ENCODE data around the gene RBBP7.
A peak's percentile ranks its signal among the peaks of the same experiment; 100 is the strongest.

Gene RBBP7

DNA sequence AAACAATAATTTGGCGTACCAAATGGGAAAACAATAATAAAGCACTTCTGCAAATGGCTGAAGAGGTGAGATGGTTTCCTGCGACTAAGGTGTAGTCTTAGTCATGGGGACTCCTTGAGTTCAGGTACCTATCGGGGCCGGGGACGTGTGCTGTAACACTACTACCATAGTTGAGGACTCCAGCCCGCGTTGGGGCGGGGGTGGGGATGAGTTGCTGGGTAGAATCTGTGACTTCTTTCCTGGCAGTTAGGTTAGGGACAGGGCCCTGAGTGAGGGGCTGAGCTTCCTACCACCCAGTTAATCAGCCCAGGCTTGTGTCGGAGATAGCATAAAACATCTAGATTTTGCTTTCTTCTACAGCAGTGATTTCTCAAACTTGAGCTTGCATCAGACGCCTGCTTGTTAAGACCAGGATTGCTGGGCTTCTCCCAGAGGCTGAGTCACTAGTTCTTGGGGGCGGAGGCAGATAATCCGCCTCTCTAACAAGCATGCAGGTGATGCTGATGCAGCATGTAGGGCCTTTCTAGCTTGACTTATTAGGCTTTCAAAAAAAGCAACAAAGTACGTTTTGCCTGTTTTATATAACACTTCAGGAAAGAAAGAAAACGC lies 30.2 kb downstream of the RBBP7 start:
- DNase-seq, result peak; percentile 71
- peak overlapping the region; percentile 57 for H3K27ac ChIP-seq
- no peaks in the 10 kb centered on the region for H3K27me3 ChIP-seq (replicated peaks)
- in situ Hi-C loops (cut with HindIII; ENCODE audit: low pct_ligation_motif_present, low sequenced_read_pairs), result no loop called here
- peaks cover 18% of the 10 kb centered on the region for H3K36me3 ChIP-seq (replicated peaks)
- no peak overlapping the region for H3K4me3 ChIP-seq (ENCODE audit: low read depth, low read length)
- TF ChIP-seq CTCF (IDR thresholded peaks at IDR 0.05; ENCODE audit: low read depth, low read length, missing control alignments), result no peak

DNA sequence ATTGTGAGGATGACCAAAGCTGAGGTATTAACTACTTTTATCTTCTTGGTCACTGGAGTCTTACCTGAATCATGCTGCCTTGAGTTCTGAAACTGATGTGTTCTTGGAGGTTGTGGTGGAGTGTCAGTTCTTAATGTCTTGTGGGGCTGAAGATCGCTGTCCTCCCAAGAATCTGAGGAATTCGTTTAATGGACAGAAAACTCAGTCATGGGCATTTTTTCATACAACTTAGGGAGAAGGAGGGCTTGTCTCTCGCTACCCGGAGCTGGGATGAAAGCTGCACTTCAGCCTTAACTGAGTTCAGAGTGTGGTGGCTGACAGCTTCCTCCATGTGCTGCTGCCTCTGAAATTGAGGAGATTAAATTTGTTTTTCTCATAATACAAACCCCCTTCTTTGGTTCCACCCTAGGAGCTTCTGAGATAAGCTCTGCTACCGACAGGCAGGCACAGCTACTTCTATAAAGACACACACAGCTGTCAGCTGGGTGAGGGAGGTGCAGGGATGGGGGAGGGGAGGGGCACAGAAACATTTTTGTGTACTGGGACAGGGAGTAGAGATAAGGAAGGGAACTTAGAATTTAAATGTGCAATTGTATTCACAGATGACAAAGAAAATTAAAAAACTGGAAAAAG lies 30.8 kb downstream of the RBBP7 start:
- H3K36me3 ChIP-seq (replicated peaks), result peaks cover 18% of the 10 kb centered on the region
- in situ Hi-C loops (cut with HindIII; ENCODE audit: low pct_ligation_motif_present, low sequenced_read_pairs), result no loop called here
- H3K4me3 ChIP-seq (ENCODE audit: low read depth, low read length), result no peak overlapping the region
- no peak for TF ChIP-seq CTCF (IDR thresholded peaks at IDR 0.05; ENCODE audit: low read depth, low read length, missing control alignments)
- DNase-seq, result no peak
- H3K27ac ChIP-seq, result peak overlapping the region; percentile 83
- no peaks in the 10 kb centered on the region for H3K27me3 ChIP-seq (replicated peaks)

GRCh38 chrX:16838202-16839066 lies 31.7 kb downstream of the RBBP7 start:
- peak; percentile 85 for DNase-seq
- in situ Hi-C loops (cut with HindIII; ENCODE audit: low pct_ligation_motif_present, low sequenced_read_pairs), result no loop called here
- Histone ChIP-seq H3K36me3 (replicated peaks) (peaks cover 18% of the 10 kb centered on the region), H3K27ac (peak overlapping the region; percentile 83), H3K4me3 (ENCODE audit: low read depth, low read length) (no peak overlapping the region), H3K27me3 (replicated peaks) (no peaks in the 10 kb centered on the region)
- TF ChIP-seq CTCF (IDR thresholded peaks at IDR 0.05; ENCODE audit: low read depth, low read length, missing control alignments), result peak; percentile 16

GRCh38 chrX:16836371-16836770 lies 33.8 kb downstream of the RBBP7 start:
- Histone ChIP-seq H3K36me3 (replicated peaks) (peaks cover 9% of the 10 kb centered on the region), H3K27ac (no peak overlapping the region), H3K4me3 (ENCODE audit: low read depth, low read length) (no peak overlapping the region), H3K27me3 (replicated peaks) (no peaks in the 10 kb centered on the region)
- in situ Hi-C loops (cut with HindIII; ENCODE audit: low pct_ligation_motif_present, low sequenced_read_pairs), result no loop called here
- no peak for DNase-seq
- TF ChIP-seq CTCF (IDR thresholded peaks at IDR 0.05; ENCODE audit: low read depth, low read length, missing control alignments), result peak; percentile 77

DNA sequence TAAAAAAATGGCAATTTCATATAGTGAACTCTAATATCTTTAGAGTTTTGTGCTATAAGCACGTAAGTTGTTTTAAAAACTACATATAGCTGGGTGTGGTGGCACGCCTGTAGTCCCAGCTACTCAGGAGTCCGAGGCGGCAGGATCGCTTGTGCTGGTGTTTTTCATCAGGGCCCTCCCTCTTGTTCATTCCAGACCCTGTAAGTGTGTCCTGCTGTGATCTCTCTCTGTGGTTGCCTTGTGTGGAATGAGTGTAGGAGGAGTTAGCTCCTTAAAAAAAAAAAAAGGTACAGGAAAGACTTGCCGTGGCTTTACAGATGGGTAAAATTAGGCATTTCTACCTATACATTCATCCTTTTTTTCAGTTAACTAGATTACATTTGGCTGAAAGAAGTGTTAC lies 35.4 kb downstream of the RBBP7 start:
- Histone ChIP-seq H3K36me3 (replicated peaks) (peaks cover 8% of the 10 kb centered on the region), H3K4me3 (ENCODE audit: low read depth, low read length) (no peak overlapping the region), H3K27ac (no peak overlapping the region), H3K27me3 (replicated peaks) (no peaks in the 10 kb centered on the region)
- DNase-seq, result no peak
- in situ Hi-C loops (cut with HindIII; ENCODE audit: low pct_ligation_motif_present, low sequenced_read_pairs), result no loop called here
- TF ChIP-seq CTCF (IDR thresholded peaks at IDR 0.05; ENCODE audit: low read depth, low read length, missing control alignments), result no peak

Measured in brain microvascular endothelial cell (primary cell).